Sigmoid colon (tissue), 7 donors: ENCODE results near the gene ADAMTSL1. TPM values are rescaled to one million over a fixed set of nuclear protein-coding genes. Genes with fewer than 3 reads are reported as not detected.

Experiments
- DNase-seq: peaks from one replicate; pipeline ENCODE4 v3.0.0-alpha.2; 2019
- H3K27ac ChIP-seq, 4 donors: fragments of 200-600 bp; sonication (generic); one replicate each; pipeline ENCODE4 v1.5.1; 2016 to 2019; ENCODE audit warnings: mild to moderate bottlenecking in 1 of 4
- H3K27me3 ChIP-seq, 3 donors: fragments of 200-600 bp; sonication (generic); one replicate each; pipeline ENCODE4 v1.5.1; 2019; ENCODE audit warnings: mild to moderate bottlenecking in 1 of 3
- H3K36me3 ChIP-seq, 4 donors: fragments of 200-600 bp; sonication (generic); one replicate each; pipeline ENCODE4 v1.5.1; 2016 to 2019
- H3K4me1 ChIP-seq, 4 donors: fragments of 200-600 bp; sonication (generic); one replicate each; pipeline ENCODE4 v1.5.1; 2017 to 2019
- H3K4me3 ChIP-seq, 4 donors: fragments of 200-600 bp; sonication (generic); one replicate each; pipeline ENCODE4 v1.5.1; 2017 to 2019; ENCODE audit warnings: mild to moderate bottlenecking in 2 of 4, moderate library complexity in 1 of 4
- H3K9me3 ChIP-seq, 4 donors: fragments of 200-600 bp in 3 of 4; sonication (generic) in 3 of 4; one replicate each; pipeline versions ENCODE4 v1.5.1 to v1.6.1; 2013 to 2019
- CTCF ChIP-seq, 4 experiments: fragments of 450-650 bp in 3 of 4; fragments of 200-600 bp in 1 of 4; IDR thresholded peaks; one replicate each; pipeline ENCODE4 v1.5.1; 2016 to 2019; ENCODE audit warnings: antibody characterized with exemption in 4 of 4, mild to moderate bottlenecking in 3 of 4, moderate library complexity in 2 of 4
- EP300 ChIP-seq, 4 donors: sonication (generic); formaldehyde crosslinking; IDR thresholded peaks; one replicate each; pipeline ENCODE4 v1.6.1; 2017; ENCODE audit warnings: antibody characterized with exemption in 4 of 4
- POLR2A ChIP-seq, 2 donors: fragments of 450-650 bp; IDR thresholded peaks; one replicate each; pipeline ENCODE4 v1.6.1; 2016; ENCODE audit warnings: antibody characterized with exemption in 2 of 2, mild to moderate bottlenecking in 2 of 2, moderate library complexity in 2 of 2
- POLR2AphosphoS5 ChIP-seq, 4 donors: sonication (generic); formaldehyde crosslinking; IDR thresholded peaks; one replicate each; pipeline ENCODE4 v1.6.1; 2017; ENCODE audit warnings: antibody characterized with exemption in 4 of 4
- WGBS, 2 donors: extraction: QIAGEN DNeasy Blood & Tissue Kit; methylation state at CpG; one replicate each; pipeline ENCODE4 v1.1.7; 2013; 5-methylcytosine and 5-hydroxymethylcytosine counted together
- intact Hi-C: fragments of 100-400 bp; cut with DNase I; formaldehyde crosslinking; loops from one replicate; pipeline ENCODE4 v1.15.1; 2023
- polyA plus RNA-seq, 3 donors: library from polyadenylated mRNA; stranded (reverse); fragments of 200-250 nt; gene quantifications; one replicate each; pipeline ENCODE4 v1.2.3, GENCODE V29; 2013
- total RNA-seq, 4 donors: library from RNA; depleted of rRNA; stranded (reverse); fragments of >200 nt; gene quantifications; one replicate each; pipeline ENCODE4 v1.1.0, GENCODE V29; 2016
- donor health status: healthy with polysubstance abuse.
- donor health status: Bipolar disorder and iron deficiency.
- donor health status: healthy.

ADAMTSL1 gene
- total and polyA plus RNA-seq, 7 donors = 1.4 to 13.6 (median 6.5) TPM

GRCh38 chr9:18791074-18791473, 317.1 kb downstream of the ADAMTSL1 start:
- Histone ChIP-seq H3K4me3 (no peak overlapping the region), H3K36me3 (no peaks in the 10 kb centered on the region), H3K27ac (no peak overlapping the region), H3K4me1 (peaks cover 0 to 28% (median 24%) of the 10 kb centered on the region in 4 donors), H3K27me3 (no peaks in the 10 kb centered on the region), H3K9me3 (no peaks in the 10 kb centered on the region)
- 95% methylated on average over 5 of the region's 5 CpGs for WGBS, 2 donors
- TF ChIP-seq CTCF (IDR thresholded peaks at IDR 0.05) = no peak
- TF ChIP-seq POLR2AphosphoS5 (IDR thresholded peaks at IDR 0.05) = no peak
- TF ChIP-seq POLR2A (IDR thresholded peaks at IDR 0.05) = no peak
- TF ChIP-seq EP300 (IDR thresholded peaks at IDR 0.05) = no peak
- no peak for DNase-seq
- intact Hi-C loops = no loop called here

- no peaks in the 10 kb centered on the region for H3K27me3 ChIP-seq
- no peaks in the 10 kb centered on the region for H3K36me3 ChIP-seq
- H3K9me3 ChIP-seq = no peaks in the 10 kb centered on the region
- H3K4me3 ChIP-seq = no peak overlapping the region
- H3K4me1 ChIP-seq = peaks cover 0 to 12% (median 11%) of the 10 kb centered on the region in 4 donors
- no peak for DNase-seq
- TF ChIP-seq EP300 (IDR thresholded peaks at IDR 0.05) = no peak
- TF ChIP-seq POLR2A (IDR thresholded peaks at IDR 0.05) = no peak
- TF ChIP-seq CTCF (IDR thresholded peaks at IDR 0.05) = no peak
- TF ChIP-seq POLR2AphosphoS5 (IDR thresholded peaks at IDR 0.05) = no peak
- 40 to 78% methylated on average over 2 of the region's 2 CpGs for WGBS, 2 donors
- intact Hi-C loops = no loop called here
- H3K27ac ChIP-seq = no peak overlapping the region
Observed at GRCh38 chr9:18793122-18793521, 319.2 kb downstream of the ADAMTSL1 start.

- Histone ChIP-seq H3K9me3 (no peaks in the 10 kb centered on the region), H3K27ac (no peak overlapping the region), H3K27me3 (no peaks in the 10 kb centered on the region), H3K36me3 (no peaks in the 10 kb centered on the region), H3K4me3 (no peak overlapping the region), H3K4me1 (peaks cover 0 to 7% (median 6%) of the 10 kb centered on the region in 4 donors)
- TF ChIP-seq POLR2A (IDR thresholded peaks at IDR 0.05) (no peak), POLR2AphosphoS5 (IDR thresholded peaks at IDR 0.05) (no peak), EP300 (IDR thresholded peaks at IDR 0.05) (no peak), CTCF (IDR thresholded peaks at IDR 0.05) (no peak)
- no peak for DNase-seq
- WGBS, 2 donors = 86 to 92% methylated on average over 5 of the region's 5 CpGs
- intact Hi-C loops = no loop called here
Observed at GRCh38 chr9:18795947-18796671, 322.2 kb downstream of the ADAMTSL1 start.

GRCh38 chr9:18796696-18797270, 322.8 kb downstream of the ADAMTSL1 start:
- peaks cover 0 to 7% (median 6%) of the 10 kb centered on the region in 4 donors for H3K4me1 ChIP-seq
- H3K27ac ChIP-seq = no peak overlapping the region
- 91 to 92% methylated on average over 3 of the region's 3 CpGs for WGBS, 2 donors
- TF ChIP-seq POLR2AphosphoS5 (IDR thresholded peaks at IDR 0.05) = no peak
- no peaks in the 10 kb centered on the region for H3K36me3 ChIP-seq
- DNase-seq = no peak
- H3K4me3 ChIP-seq = no peak overlapping the region
- no peaks in the 10 kb centered on the region for H3K27me3 ChIP-seq
- intact Hi-C loops = no loop called here
- no peaks in the 10 kb centered on the region for H3K9me3 ChIP-seq

GRCh38 chr9:18798106-18798505, 324.2 kb downstream of the ADAMTSL1 start:
- no peak overlapping the region for H3K4me3 ChIP-seq
- no peaks in the 10 kb centered on the region for H3K36me3 ChIP-seq
- intact Hi-C loops = no loop called here
- no peak overlapping the region for H3K27ac ChIP-seq
- H3K9me3 ChIP-seq = no peaks in the 10 kb centered on the region
- DNase-seq = no peak
- no peak for TF ChIP-seq EP300 (IDR thresholded peaks at IDR 0.05)
- TF ChIP-seq CTCF (IDR thresholded peaks at IDR 0.05) = no peak
- no peak for TF ChIP-seq POLR2AphosphoS5 (IDR thresholded peaks at IDR 0.05)
- H3K27me3 ChIP-seq = no peaks in the 10 kb centered on the region
- H3K4me1 ChIP-seq = peaks cover 0 to 7% (median 6%) of the 10 kb centered on the region in 4 donors
- WGBS, 2 donors = 66 to 76% methylated on average over 1 of the region's 1 CpG
